GM11168 (cell line): ENCODE measurements around the gene MAPKAP1.
"Not testable (repeated sequence)": the region's sequence is repeated elsewhere in the genome, so short reads cannot be mapped to it uniquely, and the experiment has no call there.

Experiments
- in situ Hi-C: fragments of 300-500 bp; cut with MboI; formaldehyde crosslinking; loops from one replicate; pipeline ENCODE4 v1.12.0; 2022; ENCODE audit warnings: low sequenced_read_pairs; ENCODE audit not compliant: unreplicated experiment

Gene MAPKAP1

GRCh38 chr9:125739436-125739835, 32.4 kb upstream of the MAPKAP1 start:
- in situ Hi-C loops: no loop called here

GRCh38 chr9:125732562-125732961, 25.6 kb upstream of the MAPKAP1 start:
- in situ Hi-C loops: no loop called here

GRCh38 chr9:125730168-125730567, 23.2 kb upstream of the MAPKAP1 start:
- in situ Hi-C loops: no loop called here

- in situ Hi-C loops: no loop called here
Observed at GRCh38 chr9:125726456-125727132, 19.6 kb upstream of the MAPKAP1 start.

GRCh38 chr9:125707472-125707804, 430 bp upstream of the MAPKAP1 start:
- in situ Hi-C loops: no loop called here

GRCh38 chr9:125705893-125706292, 1.1 kb downstream of the MAPKAP1 start:
- in situ Hi-C loops: no loop called here

GRCh38 chr9:125703662-125704061, 3.3 kb downstream of the MAPKAP1 start:
- in situ Hi-C loops: no loop called here

- in situ Hi-C loops: no loop called here
Observed at GRCh38 chr9:125701351-125701750, 5.7 kb downstream of the MAPKAP1 start.

- in situ Hi-C loops: no loop called here
Observed at GRCh38 chr9:125700791-125701190, 6.2 kb downstream of the MAPKAP1 start.

GRCh38 chr9:125699870-125700269, 7.1 kb downstream of the MAPKAP1 start:
- in situ Hi-C loops: no loop called here

- in situ Hi-C loops: no loop called here
Observed at GRCh38 chr9:125696106-125696647, 10.8 kb downstream of the MAPKAP1 start.

GRCh38 chr9:125695548-125695947, 11.5 kb downstream of the MAPKAP1 start:
- in situ Hi-C loops: not testable (repeated sequence)

- in situ Hi-C loops: no loop called here
Observed at GRCh38 chr9:125694478-125694877, 12.5 kb downstream of the MAPKAP1 start.

- in situ Hi-C loops: not testable (repeated sequence)
Observed at GRCh38 chr9:125693492-125693891, 13.5 kb downstream of the MAPKAP1 start.

- in situ Hi-C loops: no loop called here
Observed at GRCh38 chr9:125691869-125692268, 15.1 kb downstream of the MAPKAP1 start.

GRCh38 chr9:125690679-125691078, 16.3 kb downstream of the MAPKAP1 start:
- in situ Hi-C loops: no loop called here

GRCh38 chr9:125687163-125687863, 19.7 kb downstream of the MAPKAP1 start:
- in situ Hi-C loops: no loop called here

GRCh38 chr9:125685167-125685566, 21.8 kb downstream of the MAPKAP1 start:
- in situ Hi-C loops: no loop called here

GRCh38 chr9:125683486-125683885, 23.5 kb downstream of the MAPKAP1 start:
- in situ Hi-C loops: no loop called here

GRCh38 chr9:125682340-125682739, 24.7 kb downstream of the MAPKAP1 start:
- in situ Hi-C loops: no loop called here

GRCh38 chr9:125681657-125682056, 25.4 kb downstream of the MAPKAP1 start:
- in situ Hi-C loops: no loop called here
